Activated naive CD8-positive, alpha-beta T cell treated with anti-CD3 and anti-CD28 coated beads for 36 hours (primary cell): ENCODE data around the gene PLEKHA1. TPM values are rescaled to one million over a fixed set of nuclear protein-coding genes. Genes with fewer than 3 reads are reported as not detected.

Source experiments
- DNase-seq: peaks from one replicate; pipeline ENCODE4 v3.0.0; 2021
- H3K27ac Mint-ChIP-seq: one replicate; pipeline ENCODE4 v1.8.0; 2022; ENCODE audit warnings: mild to moderate bottlenecking, moderate library complexity, mixed read lengths
- H3K27me3 Mint-ChIP-seq: one replicate; pipeline ENCODE4 v1.8.0; 2022; ENCODE audit warnings: mild to moderate bottlenecking, mixed read lengths
- H3K36me3 Mint-ChIP-seq: one replicate; pipeline ENCODE4 v1.8.0; 2021; ENCODE audit warnings: mild to moderate bottlenecking, mixed read lengths
- H3K4me1 Mint-ChIP-seq: one replicate; pipeline ENCODE4 v1.8.0; 2021; ENCODE audit warnings: mixed read lengths
- H3K4me3 Mint-ChIP-seq: one replicate; pipeline ENCODE4 v1.8.0; 2022; ENCODE audit warnings: mild to moderate bottlenecking, moderate library complexity, mixed read lengths
- H3K9me3 Mint-ChIP-seq: one replicate; pipeline ENCODE4 v1.8.0; 2022; ENCODE audit warnings: mixed read lengths
- total RNA-seq, 2 experiments: library from RNA; stranded (reverse); gene quantifications; one replicate each; pipeline ENCODE4 v1.2.3, GENCODE V29; 2021

Gene PLEKHA1
- total RNA-seq, 2 experiments from 2014 or later = 17.1 to 18.8 TPM

GRCh38 chr10:122464586-122464985, 90.1 kb downstream of the PLEKHA1 start:
- no peaks in the 10 kb centered on the region for H3K36me3 Mint-ChIP-seq
- H3K27ac Mint-ChIP-seq = no peak overlapping the region
- DNase-seq = no peak
- peaks cover 63% of the 10 kb centered on the region for H3K27me3 Mint-ChIP-seq
- H3K4me3 Mint-ChIP-seq = no peak overlapping the region
- H3K4me1 Mint-ChIP-seq = peaks cover 11% of the 10 kb centered on the region
- no peaks in the 10 kb centered on the region for H3K9me3 Mint-ChIP-seq

GRCh38 chr10:122465401-122466040, 91.0 kb downstream of the PLEKHA1 start:
- peaks cover 10% of the 10 kb centered on the region for H3K4me1 Mint-ChIP-seq
- no peak overlapping the region for H3K4me3 Mint-ChIP-seq
- no peak overlapping the region for H3K27ac Mint-ChIP-seq
- H3K27me3 Mint-ChIP-seq = peaks cover 54% of the 10 kb centered on the region
- H3K36me3 Mint-ChIP-seq = no peaks in the 10 kb centered on the region
- H3K9me3 Mint-ChIP-seq = no peaks in the 10 kb centered on the region
- DNase-seq = no peak

- H3K9me3 Mint-ChIP-seq = no peaks in the 10 kb centered on the region
- no peak for DNase-seq
- no peak overlapping the region for H3K27ac Mint-ChIP-seq
- no peak overlapping the region for H3K4me3 Mint-ChIP-seq
- H3K36me3 Mint-ChIP-seq = no peaks in the 10 kb centered on the region
- peaks cover 7% of the 10 kb centered on the region for H3K4me1 Mint-ChIP-seq
- H3K27me3 Mint-ChIP-seq = peaks cover 61% of the 10 kb centered on the region
Measured at GRCh38 chr10:122466951-122467381, 92.5 kb downstream of the PLEKHA1 start.

GRCh38 chr10:122467701-122468100, 93.2 kb downstream of the PLEKHA1 start:
- peaks cover 55% of the 10 kb centered on the region for H3K27me3 Mint-ChIP-seq
- H3K4me1 Mint-ChIP-seq = peaks cover 4% of the 10 kb centered on the region

GRCh38 chr10:122468307-122468925, 93.9 kb downstream of the PLEKHA1 start:
- no peak overlapping the region for H3K27ac Mint-ChIP-seq
- no peaks in the 10 kb centered on the region for H3K9me3 Mint-ChIP-seq
- H3K36me3 Mint-ChIP-seq = no peaks in the 10 kb centered on the region
- H3K4me3 Mint-ChIP-seq = no peak overlapping the region
- H3K27me3 Mint-ChIP-seq = peaks cover 48% of the 10 kb centered on the region
- no peaks in the 10 kb centered on the region for H3K4me1 Mint-ChIP-seq
- DNase-seq = no peak

More at GRCh38 chr10:122467701-122468100, 93.2 kb downstream of the PLEKHA1 start:
- H3K27ac Mint-ChIP-seq = no peak overlapping the region
- DNase-seq = no peak
- no peaks in the 10 kb centered on the region for H3K9me3 Mint-ChIP-seq
- H3K4me3 Mint-ChIP-seq = no peak overlapping the region
- H3K36me3 Mint-ChIP-seq = no peaks in the 10 kb centered on the region

- H3K36me3 Mint-ChIP-seq = no peaks in the 10 kb centered on the region
- peaks cover 41% of the 10 kb centered on the region for H3K27me3 Mint-ChIP-seq
Measured at GRCh38 chr10:122468926-122469781, 94.6 kb downstream of the PLEKHA1 start.

GRCh38 chr10:122469848-122470247, 95.3 kb downstream of the PLEKHA1 start:
- H3K27me3 Mint-ChIP-seq = peaks cover 41% of the 10 kb centered on the region
- no peak for DNase-seq
- peaks cover 14% of the 10 kb centered on the region for H3K4me1 Mint-ChIP-seq
- no peaks in the 10 kb centered on the region for H3K36me3 Mint-ChIP-seq
- no peak overlapping the region for H3K4me3 Mint-ChIP-seq
- H3K9me3 Mint-ChIP-seq = no peaks in the 10 kb centered on the region
- H3K27ac Mint-ChIP-seq = no peak overlapping the region

More at GRCh38 chr10:122468926-122469781, 94.6 kb downstream of the PLEKHA1 start:
- H3K27ac Mint-ChIP-seq = no peak overlapping the region
- peaks cover 7% of the 10 kb centered on the region for H3K4me1 Mint-ChIP-seq
- no peak overlapping the region for H3K4me3 Mint-ChIP-seq
- DNase-seq = no peak
- no peaks in the 10 kb centered on the region for H3K9me3 Mint-ChIP-seq

- Mint-ChIP-seq H3K4me1 (peaks cover 16% of the 10 kb centered on the region), H3K36me3 (no peaks in the 10 kb centered on the region), H3K27me3 (peaks cover 31% of the 10 kb centered on the region), H3K4me3 (no peak overlapping the region), H3K27ac (no peak overlapping the region), H3K9me3 (no peaks in the 10 kb centered on the region)
- no peak for DNase-seq
Measured at GRCh38 chr10:122471531-122472177, 97.1 kb downstream of the PLEKHA1 start.

- Mint-ChIP-seq H3K4me3 (no peak overlapping the region), H3K9me3 (no peaks in the 10 kb centered on the region), H3K27me3 (peaks cover 23% of the 10 kb centered on the region), H3K27ac (no peak overlapping the region), H3K36me3 (no peaks in the 10 kb centered on the region), H3K4me1 (peaks cover 16% of the 10 kb centered on the region)
- DNase-seq = no peak
Measured at GRCh38 chr10:122473116-122473515, 98.6 kb downstream of the PLEKHA1 start.

GRCh38 chr10:122474131-122474818, 99.8 kb downstream of the PLEKHA1 start:
- Mint-ChIP-seq H3K27me3 (peaks cover 23% of the 10 kb centered on the region), H3K27ac (no peak overlapping the region), H3K9me3 (no peaks in the 10 kb centered on the region), H3K4me3 (peak overlapping the region; percentile 35), H3K4me1 (peaks cover 16% of the 10 kb centered on the region), H3K36me3 (no peaks in the 10 kb centered on the region)
- DNase-seq = no peak

GRCh38 chr10:122475100-122475499, 100.6 kb downstream of the PLEKHA1 start:
- no peaks in the 10 kb centered on the region for H3K36me3 Mint-ChIP-seq
- no peak overlapping the region for H3K4me3 Mint-ChIP-seq
- no peak overlapping the region for H3K27ac Mint-ChIP-seq
- no peak for DNase-seq
- H3K27me3 Mint-ChIP-seq = peaks cover 23% of the 10 kb centered on the region
- H3K4me1 Mint-ChIP-seq = peaks cover 16% of the 10 kb centered on the region
- H3K9me3 Mint-ChIP-seq = no peaks in the 10 kb centered on the region

- H3K4me3 Mint-ChIP-seq = no peak overlapping the region
- no peak for DNase-seq
- H3K27ac Mint-ChIP-seq = no peak overlapping the region
- no peaks in the 10 kb centered on the region for H3K9me3 Mint-ChIP-seq
- peaks cover 16% of the 10 kb centered on the region for H3K4me1 Mint-ChIP-seq
- H3K27me3 Mint-ChIP-seq = peaks cover 26% of the 10 kb centered on the region
- H3K36me3 Mint-ChIP-seq = no peaks in the 10 kb centered on the region
Measured at GRCh38 chr10:122475591-122476332, 101.3 kb downstream of the PLEKHA1 start.

- no peak for DNase-seq
- Mint-ChIP-seq H3K27ac (no peak overlapping the region), H3K9me3 (no peaks in the 10 kb centered on the region), H3K27me3 (peaks cover 21% of the 10 kb centered on the region), H3K4me3 (no peak overlapping the region), H3K4me1 (peaks cover 16% of the 10 kb centered on the region), H3K36me3 (no peaks in the 10 kb centered on the region)
Measured at GRCh38 chr10:122476333-122476695, 101.8 kb downstream of the PLEKHA1 start.

GRCh38 chr10:122477436-122477835, 102.9 kb downstream of the PLEKHA1 start:
- Mint-ChIP-seq H3K9me3 (peaks cover 3% of the 10 kb centered on the region), H3K4me1 (peaks cover 16% of the 10 kb centered on the region), H3K4me3 (no peak overlapping the region), H3K36me3 (peaks cover 3% of the 10 kb centered on the region), H3K27ac (no peak overlapping the region), H3K27me3 (peaks cover 17% of the 10 kb centered on the region)
- no peak for DNase-seq
